Inflammatory macrophage treated with lipopolysaccharide for 1 hour (primary cell): ENCODE measurements around the gene SLC7A9.
"Not testable (repeated sequence)": the region's sequence is repeated elsewhere in the genome, so short reads cannot be mapped to it uniquely, and the experiment has no call there.

Experiments
- DNase-seq, 2 donors: peaks; one replicate each; pipeline ENCODE4 v3.0.0-alpha.2; 2020 to 2022

Gene SLC7A9

GRCh38 chr19:32863301-32863700 lies 6.3 kb downstream of the SLC7A9 start:
- DNase-seq: no peak

GRCh38 chr19:32862741-32863140 lies 6.8 kb downstream of the SLC7A9 start:
- no peak for DNase-seq

GRCh38 chr19:32862173-32862572 lies 7.4 kb downstream of the SLC7A9 start:
- no peak for DNase-seq

GRCh38 chr19:32861596-32861995 lies 8.0 kb downstream of the SLC7A9 start:
- DNase-seq: no peak

GRCh38 chr19:32859591-32859990 lies 10.0 kb downstream of the SLC7A9 start:
- no peak for DNase-seq

- DNase-seq: no peak
These were observed 11.0 kb downstream of the SLC7A9 start for GRCh38 chr19:32858559-32858958.

- DNase-seq: no peak
These were observed 11.4 kb downstream of the SLC7A9 start for GRCh38 chr19:32858155-32858554.

- DNase-seq: no peak
These were observed 12.0 kb downstream of the SLC7A9 start for GRCh38 chr19:32857584-32857983.

GRCh38 chr19:32856818-32857217 lies 12.7 kb downstream of the SLC7A9 start:
- DNase-seq: not testable (repeated sequence)

GRCh38 chr19:32852216-32852615 lies 17.4 kb downstream of the SLC7A9 start:
- DNase-seq: no peak

- not testable (repeated sequence) for DNase-seq
These were observed 21.5 kb downstream of the SLC7A9 start for GRCh38 chr19:32848035-32848434.

- no peak for DNase-seq
These were observed 25.8 kb downstream of the SLC7A9 start for GRCh38 chr19:32843716-32844245.

- no peak for DNase-seq
These were observed 27.5 kb downstream of the SLC7A9 start for GRCh38 chr19:32842061-32842460.

GRCh38 chr19:32837531-32837930 lies 32.0 kb downstream of the SLC7A9 start:
- DNase-seq: no peak

- not testable (repeated sequence) for DNase-seq
These were observed 36.2 kb downstream of the SLC7A9 start for GRCh38 chr19:32833388-32833787.

GRCh38 chr19:32832825-32833224 lies 36.7 kb downstream of the SLC7A9 start:
- DNase-seq: not testable (repeated sequence)

GRCh38 chr19:32832094-32832493 lies 37.5 kb downstream of the SLC7A9 start:
- DNase-seq: not testable (repeated sequence)

GRCh38 chr19:32831611-32832010 lies 38.0 kb downstream of the SLC7A9 start:
- no peak for DNase-seq

- DNase-seq: no peak
These were observed 39.1 kb downstream of the SLC7A9 start for GRCh38 chr19:32830231-32831014.

GRCh38 chr19:32829345-32829896 lies 40.1 kb downstream of the SLC7A9 start:
- no peak for DNase-seq

- DNase-seq: no peak
These were observed 40.8 kb downstream of the SLC7A9 start for GRCh38 chr19:32828643-32829344.

- no peak for DNase-seq
These were observed 41.4 kb downstream of the SLC7A9 start for GRCh38 chr19:32828139-32828538.

- DNase-seq: no peak
These were observed 44.5 kb downstream of the SLC7A9 start for GRCh38 chr19:32824916-32825608.
